ENCODE results near the gene CERKL.

The CERKL gene

GRCh38 chr2:181626671-181627070, 30.2 kb downstream of the CERKL start:
- ATAC-seq (no peak), DNase-seq (no peak)

- DNase-seq, result no peak
- ATAC-seq, result no peak
Measured at GRCh38 chr2:181623159-181623558, 33.7 kb downstream of the CERKL start.

GRCh38 chr2:181621779-181622490, 35.0 kb downstream of the CERKL start:
- DNase-seq (no peak), ATAC-seq (no peak)

- ATAC-seq, result no peak
- DNase-seq, result no peak
Measured at GRCh38 chr2:181619516-181619915, 37.4 kb downstream of the CERKL start.

GRCh38 chr2:181616715-181617114, 40.2 kb downstream of the CERKL start:
- no peak for ATAC-seq
- no peak for DNase-seq

GRCh38 chr2:181614874-181615638, 41.8 kb downstream of the CERKL start:
- no peak for DNase-seq
- ATAC-seq, result no peak

- ATAC-seq, result no peak
Measured at GRCh38 chr2:181613241-181613640, 43.7 kb downstream of the CERKL start.

GRCh38 chr2:181607629-181608590, 49.0 kb downstream of the CERKL start:
- DNase-seq (no peak), ATAC-seq (no peak)

More at GRCh38 chr2:181613241-181613640, 43.7 kb downstream of the CERKL start:
- DNase-seq, result no peak

GRCh38 chr2:181605889-181606837, 50.7 kb downstream of the CERKL start:
- ATAC-seq, result no peak
- no peak for DNase-seq

- DNase-seq (no peak), ATAC-seq (no peak)
Measured at GRCh38 chr2:181602017-181602416, 54.9 kb downstream of the CERKL start.

- ATAC-seq, result no peak
- no peak for DNase-seq
Measured at GRCh38 chr2:181596556-181596955, 60.3 kb downstream of the CERKL start.

- ATAC-seq (no peak), DNase-seq (no peak)
Measured at GRCh38 chr2:181594322-181594721, 62.6 kb downstream of the CERKL start.

- no peak for ATAC-seq
- no peak for DNase-seq
Measured at GRCh38 chr2:181589779-181590178, 67.1 kb downstream of the CERKL start.

GRCh38 chr2:181588546-181588945, 68.4 kb downstream of the CERKL start:
- ATAC-seq (no peak), DNase-seq (no peak)

- DNase-seq (no peak), ATAC-seq (no peak)
Measured at GRCh38 chr2:181586569-181587081, 70.3 kb downstream of the CERKL start.

- ATAC-seq, result no peak
Measured at GRCh38 chr2:181585732-181586131, 71.2 kb downstream of the CERKL start.

GRCh38 chr2:181581534-181581933, 75.4 kb downstream of the CERKL start:
- no peak for DNase-seq
- no peak for ATAC-seq

More at GRCh38 chr2:181585732-181586131, 71.2 kb downstream of the CERKL start:
- DNase-seq, result no peak

- no peak for DNase-seq
- ATAC-seq, result no peak
Measured at GRCh38 chr2:181578829-181579228, 78.1 kb downstream of the CERKL start.

- no peak for ATAC-seq
- no peak for DNase-seq
Measured at GRCh38 chr2:181576431-181576830, 80.5 kb downstream of the CERKL start.

GRCh38 chr2:181575650-181576025, 81.3 kb downstream of the CERKL start:
- ATAC-seq (no peak), DNase-seq (no peak)

- no peak for ATAC-seq
- DNase-seq, result no peak
Measured at GRCh38 chr2:181575024-181575649, 81.8 kb downstream of the CERKL start.
